GM18511 (cell line): ENCODE results near the gene MRTO4.
"Not testable (repeated sequence)": the region's sequence is repeated elsewhere in the genome, so short reads cannot be mapped to it uniquely, and the experiment has no call there.

Source experiments
- ATAC-seq: cut with Tn5 transposase; IDR thresholded peaks from one replicate; pipeline ENCODE4 v1.9.1; 2021; ENCODE audit warnings: mild to moderate bottlenecking, moderate library complexity; ENCODE audit not compliant: unreplicated experiment

The MRTO4 gene

GRCh38 chr1:19269427-19270342 is 18.1 kb downstream of the MRTO4 start:
- not testable (repeated sequence) for ATAC-seq

- not testable (repeated sequence) for ATAC-seq
These were observed 18.7 kb downstream of the MRTO4 start for GRCh38 chr1:19270343-19270730.

- ATAC-seq = no peak
These were observed 20.5 kb downstream of the MRTO4 start for GRCh38 chr1:19272064-19272463.

- no peak for ATAC-seq
These were observed 21.7 kb downstream of the MRTO4 start for GRCh38 chr1:19273106-19273843.

- ATAC-seq = not testable (repeated sequence)
These were observed 22.4 kb downstream of the MRTO4 start for GRCh38 chr1:19273844-19274531.

GRCh38 chr1:19274636-19275035 is 23.0 kb downstream of the MRTO4 start:
- no peak for ATAC-seq

- no peak for ATAC-seq
These were observed 32.3 kb downstream of the MRTO4 start for GRCh38 chr1:19283891-19284290.

GRCh38 chr1:19284881-19285280 is 33.3 kb downstream of the MRTO4 start:
- no peak for ATAC-seq

- not testable (repeated sequence) for ATAC-seq
These were observed 33.8 kb downstream of the MRTO4 start for GRCh38 chr1:19285366-19285765.

GRCh38 chr1:19285807-19286206 is 34.2 kb downstream of the MRTO4 start:
- not testable (repeated sequence) for ATAC-seq

GRCh38 chr1:19287436-19288185 is 36.0 kb downstream of the MRTO4 start:
- no peak for ATAC-seq

- ATAC-seq = not testable (repeated sequence)
These were observed 37.0 kb downstream of the MRTO4 start, which contains the start of gene AKR7A3 for GRCh38 chr1:19288324-19289241. TSS of gene AKR7A3 (minus strand) at chr1:19288770. CDS start at chr1:19288709, 61 bp downstream.

GRCh38 chr1:19289244-19289643 is 37.6 kb downstream of the MRTO4 start:
- no peak for ATAC-seq

- no peak for ATAC-seq
These were observed 43.0 kb downstream of the MRTO4 start for GRCh38 chr1:19294638-19295037.

GRCh38 chr1:19300211-19300610 is 48.6 kb downstream of the MRTO4 start:
- no peak for ATAC-seq

GRCh38 chr1:19304081-19304480 is 52.5 kb downstream of the MRTO4 start:
- not testable (repeated sequence) for ATAC-seq

GRCh38 chr1:19305880-19306279 is 54.3 kb downstream of the MRTO4 start:
- no peak for ATAC-seq

- no peak for ATAC-seq
These were observed 55.3 kb downstream of the MRTO4 start for GRCh38 chr1:19306941-19307340.

GRCh38 chr1:19307794-19308508 is 56.3 kb downstream of the MRTO4 start:
- no peak for ATAC-seq
